CD14-positive monocyte (primary cell): ENCODE measurements around the gene TRPV5. TPM values are rescaled to one million over a fixed set of nuclear protein-coding genes. Genes with fewer than 3 reads are reported as not detected.

ENCODE experiments used
- DNase-seq, 3 donors: peaks; one replicate each; pipeline ENCODE4 v3.0.0-alpha.2; 2011 to 2022
- H2AFZ ChIP-seq: 2 replicates; pipeline ENCODE4 v1.6.0; 2012; ENCODE audit warnings: mild to moderate bottlenecking, low read depth, low read length, inconsistent platforms; ENCODE audit not compliant: insufficient read depth, poor library complexity, severe bottlenecking
- H3K27ac ChIP-seq, 2 donors: 1 replicate in 1 of 2; 2 replicates in 1 of 2; pipeline ENCODE4 v1.5.1; 2012 to 2013; ENCODE audit warnings: low read length in 2 of 2, control low read depth in 1 of 2, inconsistent platforms in 1 of 2, low read depth in 1 of 2, mild to moderate bottlenecking in 1 of 2
- H3K27me3 ChIP-seq, 2 donors: one replicate each; pipeline versions ENCODE4 v1.6.0 to v1.6.1; 2011 to 2013; ENCODE audit warnings: low read length in 2 of 2; ENCODE audit not compliant: control insufficient read depth in 2 of 2, insufficient read depth in 2 of 2
- H3K36me3 ChIP-seq, 2 donors: replicated peaks in 1 of 2; 1 replicate in 1 of 2; 2 replicates in 1 of 2; pipeline versions ENCODE4 v1.5.1 to v1.6.1; 2012 to 2013; ENCODE audit warnings: low read length in 2 of 2, control low read depth in 1 of 2, inconsistent platforms in 1 of 2, mild to moderate bottlenecking in 1 of 2; ENCODE audit not compliant: insufficient read depth in 2 of 2, control insufficient read depth in 1 of 2
- H3K4me1 ChIP-seq, 2 donors: 1 replicate in 1 of 2; 2 replicates in 1 of 2; pipeline versions ENCODE4 v1.5.1 to v1.6.1; 2012 to 2013; ENCODE audit warnings: low read length in 2 of 2, control low read depth in 1 of 2, inconsistent platforms in 1 of 2, mild to moderate bottlenecking in 1 of 2, moderate library complexity in 1 of 2; ENCODE audit not compliant: insufficient read depth in 2 of 2, control insufficient read depth in 1 of 2
- H3K4me2 ChIP-seq: replicated peaks from 2 replicates; pipeline ENCODE3; 2012; ENCODE audit warnings: low read length, moderate library complexity, mild to moderate bottlenecking; ENCODE audit not compliant: poor library complexity, severe bottlenecking; ENCODE audit errors: extremely low read depth
- H3K4me3 ChIP-seq, 3 experiments: fragments of 200-600 bp in 1 of 3; sonication (generic) in 1 of 3; replicated peaks in 1 of 3; 1 replicate in 2 of 3; 2 replicates in 1 of 3; pipeline ENCODE4 v1.5.1; 2011 to 2013; ENCODE audit warnings: low read length in 3 of 3, mild to moderate bottlenecking in 3 of 3, control low read depth in 2 of 3, low read depth in 2 of 3, inconsistent platforms in 1 of 3, moderate library complexity in 1 of 3
- H3K79me2 ChIP-seq: 2 replicates; pipeline ENCODE4 v1.6.0; 2012; ENCODE audit warnings: mild to moderate bottlenecking, control low read depth, inconsistent platforms, low read length, moderate library complexity; ENCODE audit not compliant: insufficient read depth
- H3K9ac ChIP-seq: 2 replicates; pipeline ENCODE4 v1.6.0; 2017; ENCODE audit warnings: low read length, mild to moderate bottlenecking; ENCODE audit not compliant: insufficient read depth, poor library complexity, severe bottlenecking
- H3K9me3 ChIP-seq, 2 donors: replicated peaks in 1 of 2; 1 replicate in 1 of 2; 2 replicates in 1 of 2; pipeline versions ENCODE4 v1.5.1 to v1.6.1; 2012 to 2013; ENCODE audit warnings: low read length in 2 of 2, control low read depth in 1 of 2; ENCODE audit not compliant: control insufficient read depth in 1 of 2, insufficient read depth in 1 of 2
- H4K20me1 ChIP-seq: 2 replicates; pipeline ENCODE4 v1.6.0; 2012; ENCODE audit warnings: mild to moderate bottlenecking, low read length, control low read depth, moderate library complexity; ENCODE audit not compliant: insufficient read depth
- H3K27ac Mint-ChIP-seq, 7 donors: one replicate each; pipeline ENCODE4 v1.8.0; 2020; ENCODE audit warnings: mild to moderate bottlenecking in 7 of 7, mixed read lengths in 7 of 7, moderate library complexity in 6 of 7, inconsistent platforms in 2 of 7
- H3K27me3 Mint-ChIP-seq, 3 donors: one replicate each; pipeline ENCODE4 v1.8.0; 2021 to 2022; ENCODE audit warnings: low read depth in 3 of 3, mild to moderate bottlenecking in 3 of 3, mixed read lengths in 3 of 3, moderate library complexity in 3 of 3, inconsistent platforms in 1 of 3
- H3K36me3 Mint-ChIP-seq, 2 donors: one replicate each; pipeline ENCODE4 v1.8.0; 2020; ENCODE audit warnings: mixed read lengths in 2 of 2, inconsistent platforms in 1 of 2, mild to moderate bottlenecking in 1 of 2
- H3K4me1 Mint-ChIP-seq: one replicate; pipeline ENCODE4 v1.8.0; 2020; ENCODE audit warnings: mild to moderate bottlenecking, mixed read lengths
- H3K4me3 Mint-ChIP-seq, 2 donors: one replicate each; pipeline ENCODE4 v1.8.0; 2020; ENCODE audit warnings: mild to moderate bottlenecking in 2 of 2, mixed read lengths in 2 of 2, moderate library complexity in 1 of 2
- H3K9me3 Mint-ChIP-seq, 7 donors: one replicate each; pipeline ENCODE4 v1.8.0; 2020 to 2022; ENCODE audit warnings: mixed read lengths in 7 of 7, mild to moderate bottlenecking in 6 of 7, moderate library complexity in 6 of 7, inconsistent platforms in 2 of 7
- WGBS: methylation state at CpG from one replicate; pipeline ENCODE4 v1.1.5; 2013; ENCODE audit warnings: missing lambda C conversion rate; ENCODE audit not compliant: insufficient coverage; 5-methylcytosine and 5-hydroxymethylcytosine counted together
- intact Hi-C, 2 donors: fragments of 100-400 bp; cut with micrococcal nuclease; formaldehyde crosslinking; loops; one replicate each; pipeline versions ENCODE4 v1.15.0 to v1.15.1; 2023
- polyA plus RNA-seq, 3 donors: library from polyadenylated mRNA; depleted of rRNA in 1 of 3; unstranded in 2 of 3; stranded (reverse) in 1 of 3; fragments of 300-500 nt in 2 of 3; fragments of >200 nt in 1 of 3; fragmentation: Illumina TruSeq in 2 of 3; gene quantifications; 1 replicate in 2 of 3; 2 replicates in 1 of 3; pipeline ENCODE4 v1.2.3, GENCODE V29; 2012 to 2021
- TF ChIP-seq, protein P1 (sequence below): fragments of 200-600 bp; IDR thresholded peaks from one replicate; pipeline ENCODE4 v1.8.0; 2022; ENCODE audit warnings: antibody characterized with exemption, mild to moderate bottlenecking

TRPV5 gene
- polyA plus RNA-seq, 3 donors: not detected

DNA sequence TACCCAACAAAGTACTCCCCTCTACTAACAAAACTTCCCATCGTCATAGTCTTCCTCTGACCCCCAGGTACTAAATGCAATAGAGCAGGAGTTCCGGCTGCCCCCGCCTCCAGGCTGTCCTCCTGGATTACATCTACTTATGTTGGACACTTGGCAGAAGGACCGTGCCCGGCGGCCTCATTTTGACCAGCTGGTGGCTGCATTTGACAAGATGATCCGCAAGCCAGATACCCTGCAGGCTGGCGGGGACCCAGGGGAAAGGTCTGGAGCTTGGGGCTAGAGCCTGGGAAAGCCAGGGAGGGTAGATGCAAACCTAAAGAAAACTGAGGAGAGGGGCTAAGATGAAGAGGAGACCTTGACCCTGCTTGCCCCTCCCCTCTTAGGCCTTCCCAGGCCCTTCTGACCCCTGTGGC, 63.4 kb downstream of the TRPV5 start:
- H3K4me1 ChIP-seq: peaks cover 8 to 9% of the 10 kb centered on the region in 2 donors
- H3K9ac ChIP-seq: no peak overlapping the region
- no peak overlapping the region for H2AFZ ChIP-seq
- no peak overlapping the region for H3K27ac ChIP-seq
- intact Hi-C loops: no loop called here
- no peaks in the 10 kb centered on the region for H3K9me3 ChIP-seq
- Mint-ChIP-seq H3K4me3 (no peak overlapping the region), H3K4me1 (peaks cover 11% of the 10 kb centered on the region), H3K27ac (no peak overlapping the region), H3K9me3 (no peaks in the 10 kb centered on the region), H3K27me3 (peaks cover 0 to 4% (median 2%) of the 10 kb centered on the region in 3 donors), H3K36me3 (peaks cover 18 to 42% of the 10 kb centered on the region in 2 donors)
- 85% methylated on average over 6 of the region's 8 CpGs for WGBS
- TF ChIP-seq, protein P1, sequence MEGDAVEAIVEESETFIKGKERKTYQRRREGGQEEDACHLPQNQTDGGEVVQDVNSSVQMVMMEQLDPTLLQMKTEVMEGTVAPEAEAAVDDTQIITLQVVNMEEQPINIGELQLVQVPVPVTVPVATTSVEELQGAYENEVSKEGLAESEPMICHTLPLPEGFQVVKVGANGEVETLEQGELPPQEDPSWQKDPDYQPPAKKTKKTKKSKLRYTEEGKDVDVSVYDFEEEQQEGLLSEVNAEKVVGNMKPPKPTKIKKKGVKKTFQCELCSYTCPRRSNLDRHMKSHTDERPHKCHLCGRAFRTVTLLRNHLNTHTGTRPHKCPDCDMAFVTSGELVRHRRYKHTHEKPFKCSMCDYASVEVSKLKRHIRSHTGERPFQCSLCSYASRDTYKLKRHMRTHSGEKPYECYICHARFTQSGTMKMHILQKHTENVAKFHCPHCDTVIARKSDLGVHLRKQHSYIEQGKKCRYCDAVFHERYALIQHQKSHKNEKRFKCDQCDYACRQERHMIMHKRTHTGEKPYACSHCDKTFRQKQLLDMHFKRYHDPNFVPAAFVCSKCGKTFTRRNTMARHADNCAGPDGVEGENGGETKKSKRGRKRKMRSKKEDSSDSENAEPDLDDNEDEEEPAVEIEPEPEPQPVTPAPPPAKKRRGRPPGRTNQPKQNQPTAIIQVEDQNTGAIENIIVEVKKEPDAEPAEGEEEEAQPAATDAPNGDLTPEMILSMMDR: no peak
- no peak for DNase-seq
- H3K27me3 ChIP-seq: no peaks in the 10 kb centered on the region
- no peak overlapping the region for H3K4me3 ChIP-seq
- H3K4me2 ChIP-seq: no peak overlapping the region
- H3K36me3 ChIP-seq: peaks cover 14 to 33% of the 10 kb centered on the region in 2 donors
- H3K79me2 ChIP-seq: no peaks in the 10 kb centered on the region
- no peaks in the 10 kb centered on the region for H4K20me1 ChIP-seq

DNA sequence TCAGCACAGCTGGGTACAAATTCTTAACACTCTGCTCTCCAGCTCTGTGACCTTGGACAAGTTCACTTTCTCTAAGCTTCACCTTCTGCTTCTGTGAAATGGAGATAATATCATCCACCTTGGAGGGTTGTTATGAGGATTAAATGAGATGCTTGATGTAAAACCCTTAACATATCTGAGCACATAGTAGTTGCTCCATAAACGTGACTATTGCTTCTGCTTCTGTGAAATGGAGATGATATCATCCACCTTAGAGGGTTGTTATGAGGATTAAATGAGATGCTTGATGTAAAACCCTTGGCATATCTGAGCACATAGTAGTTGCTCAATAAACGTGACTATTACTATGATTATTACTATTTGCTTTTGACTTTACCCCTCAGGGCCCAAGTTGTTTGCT, 64.1 kb downstream of the TRPV5 start:
- no peaks in the 10 kb centered on the region for H4K20me1 ChIP-seq
- H3K4me3 Mint-ChIP-seq: no peak overlapping the region
- no peak for DNase-seq
- no CpG with 5 or more reads among the region's 2 CpGs for WGBS
- no peak overlapping the region for H3K4me3 ChIP-seq
- H3K4me1 Mint-ChIP-seq: peaks cover 16% of the 10 kb centered on the region
- intact Hi-C loops: no loop called here
- peaks cover 12% of the 10 kb centered on the region in 2 donors for H3K4me1 ChIP-seq
- H3K9me3 ChIP-seq: no peaks in the 10 kb centered on the region
- H3K27ac Mint-ChIP-seq: no peak overlapping the region
- H3K9ac ChIP-seq: no peak overlapping the region
- H3K27ac ChIP-seq: no peak overlapping the region
- H3K36me3 ChIP-seq: peaks cover 15 to 33% of the 10 kb centered on the region in 2 donors
- H2AFZ ChIP-seq: no peak overlapping the region
- H3K4me2 ChIP-seq: no peak overlapping the region
- no peaks in the 10 kb centered on the region for H3K27me3 ChIP-seq
- peaks cover 24 to 48% of the 10 kb centered on the region in 2 donors for H3K36me3 Mint-ChIP-seq
- H3K79me2 ChIP-seq: no peaks in the 10 kb centered on the region
- no peaks in the 10 kb centered on the region for H3K9me3 Mint-ChIP-seq
- TF ChIP-seq, protein P1: no peak
- H3K27me3 Mint-ChIP-seq: peaks cover 0 to 4% (median 2%) of the 10 kb centered on the region in 3 donors
